Activated CD4-positive, CD25-positive, alpha-beta regulatory T cell (primary cell): ENCODE measurements around the gene OR6C70.
"Not testable (repeated sequence)": the region's sequence is repeated elsewhere in the genome, so short reads cannot be mapped to it uniquely, and the experiment has no call there.

Source experiments
- DNase-seq, 4 experiments: peaks; one replicate each; lab custom pipeline; 2025; lab: John Stamatoyannopoulos, UW

Gene OR6C70

DNA sequence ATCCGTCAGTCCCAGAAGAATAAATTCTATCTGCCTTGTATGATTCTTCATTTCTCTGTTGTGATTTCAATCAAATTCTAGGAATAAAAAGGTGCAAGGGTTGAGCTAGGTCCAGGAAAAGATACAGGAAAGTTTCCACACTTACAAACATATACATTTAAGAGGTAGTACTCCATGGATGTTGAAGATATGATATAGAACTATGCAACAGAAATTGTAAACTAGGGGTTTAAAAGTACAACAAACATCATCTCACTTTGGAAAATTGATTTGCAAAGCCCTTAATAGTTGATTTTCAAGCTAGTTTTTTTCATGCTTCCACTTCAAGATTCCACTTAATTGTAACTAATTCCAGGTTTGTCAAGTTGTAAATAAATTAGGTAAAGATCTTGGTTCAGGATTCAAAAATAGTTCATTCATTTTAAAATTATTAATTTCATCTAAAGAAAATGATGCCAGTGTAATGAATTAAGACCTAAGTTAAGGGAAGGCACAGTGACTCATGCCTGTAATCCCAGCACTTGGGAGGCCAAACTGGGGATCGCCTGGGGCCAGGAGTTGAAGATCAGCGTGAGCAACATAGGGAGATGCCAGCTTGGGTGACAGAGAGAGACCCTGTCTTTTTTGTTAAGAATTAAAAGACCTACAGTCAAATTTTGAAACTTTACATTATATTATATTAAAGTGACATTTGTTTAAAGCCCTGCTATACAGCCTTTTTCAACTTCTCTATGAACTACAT is at the start of gene OR6C70:
OR6C70 (minus strand) TSS at position 51 of the 742 bp plus-strand sequence; CDS start at position 51, 0 bp downstream.
- no peak for DNase-seq

DNA sequence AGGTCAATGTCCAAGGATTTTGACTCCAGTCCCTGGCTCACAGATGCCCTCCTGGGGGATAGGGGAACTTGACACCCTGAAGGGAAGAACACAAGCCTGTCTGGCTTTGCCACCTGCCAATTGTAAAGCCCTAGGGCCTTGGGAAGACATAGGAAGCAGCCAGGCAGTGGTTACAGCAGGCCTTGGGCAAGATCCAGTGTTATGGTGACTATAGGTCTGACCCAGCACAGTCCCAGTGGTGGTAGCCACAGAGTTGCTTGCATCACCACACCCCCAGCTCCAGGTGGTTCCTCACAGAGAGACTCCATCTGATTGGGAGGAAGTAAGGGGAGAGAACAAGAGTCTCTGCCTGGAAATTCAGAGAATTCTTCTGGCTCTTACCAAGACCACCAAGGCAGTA is 46.5 kb upstream of the OR6C70 start:
- DNase-seq: no peak

DNA sequence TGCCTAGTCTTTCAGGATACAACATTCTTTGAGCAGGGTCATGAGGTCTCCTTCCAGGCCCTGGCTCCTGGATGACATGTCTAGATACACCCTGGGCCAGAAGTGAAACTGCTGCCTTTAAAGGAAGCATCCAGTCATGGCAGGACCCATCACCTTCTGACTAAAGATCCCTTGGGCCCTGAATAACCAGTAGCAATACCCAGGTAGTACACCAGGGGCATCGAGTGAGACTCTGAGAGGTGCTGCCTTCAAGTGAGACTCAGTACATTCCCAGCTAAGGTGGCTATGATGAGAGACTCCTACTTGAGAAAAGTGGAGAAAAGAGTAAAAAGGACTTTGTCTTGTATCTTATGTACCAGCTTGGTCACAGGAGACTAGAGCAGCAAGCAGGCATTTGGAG is 45.8 kb upstream of the OR6C70 start:
- no peak for DNase-seq

DNA sequence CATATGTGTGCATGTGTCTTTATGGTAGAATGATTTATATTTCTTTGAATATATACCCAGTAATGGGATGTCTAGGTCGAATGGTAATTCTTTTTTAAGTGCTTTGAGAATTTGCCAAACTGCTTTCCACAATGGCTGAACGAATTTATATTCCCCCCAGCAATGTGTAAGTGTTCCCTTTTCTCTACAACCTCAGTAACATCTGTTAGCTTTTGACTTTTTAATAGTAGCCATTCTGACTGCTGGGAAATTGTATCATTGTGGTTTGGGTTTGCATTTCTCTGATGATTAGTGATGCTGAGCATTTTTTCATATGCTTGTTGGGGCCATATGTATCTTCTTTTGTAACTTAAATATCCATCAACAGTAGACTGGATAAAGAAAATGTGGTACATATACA is 31.7 kb upstream of the OR6C70 start:
- no peak for DNase-seq

DNA sequence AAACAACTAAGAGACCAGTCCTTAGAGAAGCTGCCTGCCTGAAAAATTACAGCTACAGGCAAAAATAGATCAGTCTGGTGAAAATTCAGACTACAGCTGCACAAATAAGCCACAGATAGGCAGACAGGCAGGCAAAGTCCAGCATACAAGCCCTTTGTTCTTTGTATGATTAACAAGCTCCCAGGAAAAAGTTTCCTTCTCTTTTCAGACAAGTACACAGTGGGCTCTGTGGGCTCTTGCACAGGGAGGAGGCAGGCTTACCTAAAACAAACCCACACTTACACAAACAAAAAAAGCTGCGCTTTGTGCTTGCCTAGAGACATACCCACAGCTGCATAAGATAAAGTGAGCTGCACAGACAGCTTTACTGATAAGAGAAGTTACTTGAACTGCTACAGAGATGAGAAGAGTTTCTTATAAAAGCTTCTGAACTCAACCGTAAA is 29.9 kb upstream of the OR6C70 start:
- DNase-seq: no peak

DNA sequence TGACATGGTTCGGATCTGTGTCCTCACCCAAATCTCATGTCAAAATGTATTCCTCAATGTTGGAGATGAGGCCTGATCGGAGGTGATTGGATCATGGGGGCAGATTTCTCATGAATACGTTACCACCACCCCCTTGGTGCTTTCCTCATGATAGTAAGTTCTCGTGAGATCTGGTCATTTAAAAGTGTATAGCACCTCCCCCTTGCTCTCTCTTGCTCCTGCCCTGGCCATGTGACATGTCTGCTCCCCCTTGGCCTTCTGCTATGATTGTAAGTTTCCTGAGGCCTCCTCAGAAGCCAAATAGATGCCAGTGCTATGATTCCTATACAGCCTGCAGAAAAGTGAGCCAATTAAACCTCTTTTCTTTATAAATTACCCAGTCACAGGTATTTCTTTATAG is 29.3 kb upstream of the OR6C70 start:
- DNase-seq: no peak

DNA sequence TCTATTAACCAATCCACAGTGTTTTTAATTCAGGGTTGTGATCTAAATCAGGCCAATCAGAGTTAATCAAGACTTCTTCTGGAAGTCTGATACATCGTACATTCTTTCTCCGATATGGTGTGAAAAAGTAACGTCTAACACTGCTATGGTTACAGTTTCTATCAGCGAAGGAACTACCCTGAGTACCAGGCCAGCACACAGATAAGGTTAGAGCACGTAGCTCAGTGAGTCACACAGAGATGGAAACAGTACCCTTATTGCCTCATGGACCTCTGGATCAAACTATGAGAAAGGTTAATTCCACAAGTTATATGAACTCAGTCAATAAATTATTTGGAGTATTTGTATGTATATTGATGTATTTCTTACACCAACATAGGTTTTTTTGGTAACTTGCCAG is 25.6 kb upstream of the OR6C70 start:
- DNase-seq: no peak

DNA sequence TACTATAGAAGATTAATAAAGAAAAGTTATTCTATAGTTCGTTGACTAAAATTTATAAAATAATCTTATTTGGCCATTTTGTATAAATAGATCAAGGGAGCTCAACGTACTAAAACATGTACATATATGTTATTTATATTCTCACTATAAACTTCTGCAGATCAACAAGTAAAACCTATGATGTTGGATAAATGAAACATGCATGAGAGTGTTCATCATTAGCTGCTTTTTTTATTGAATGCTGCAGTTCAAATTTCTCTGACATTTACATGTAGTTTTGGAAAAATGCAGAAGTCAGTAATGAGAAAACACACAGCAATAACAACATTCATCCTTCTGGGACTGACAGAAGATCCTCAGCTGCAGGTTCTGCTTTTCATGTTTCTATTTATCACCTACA is 22.1 kb upstream of the OR6C70 start, which contains the start of gene OR6C68:
OR6C68 (plus strand) TSS at position 301 of the 400 bp plus-strand sequence; CDS start at position 301, 0 bp downstream.
- DNase-seq: no peak

DNA sequence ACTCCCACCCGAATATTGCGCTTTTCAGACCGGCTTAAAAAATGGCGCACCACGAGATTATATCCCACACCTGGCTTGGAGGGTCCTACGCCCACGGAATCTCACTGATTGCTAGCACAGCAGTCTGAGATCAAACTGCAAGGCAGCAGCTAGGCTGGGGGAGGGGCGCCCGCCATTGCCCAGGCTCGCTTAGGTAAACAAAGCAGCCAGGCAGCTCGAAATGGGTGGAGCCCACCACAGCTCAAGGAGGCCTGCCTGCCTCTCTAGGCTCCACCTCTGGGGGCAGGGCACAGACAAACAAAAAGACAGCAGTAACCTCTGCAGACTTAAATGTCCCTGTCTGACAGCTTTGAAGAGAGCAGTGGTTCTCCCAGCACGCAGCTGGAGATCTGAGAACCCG is 14.3 kb upstream of the OR6C70 start:
- DNase-seq: not testable (repeated sequence)

DNA sequence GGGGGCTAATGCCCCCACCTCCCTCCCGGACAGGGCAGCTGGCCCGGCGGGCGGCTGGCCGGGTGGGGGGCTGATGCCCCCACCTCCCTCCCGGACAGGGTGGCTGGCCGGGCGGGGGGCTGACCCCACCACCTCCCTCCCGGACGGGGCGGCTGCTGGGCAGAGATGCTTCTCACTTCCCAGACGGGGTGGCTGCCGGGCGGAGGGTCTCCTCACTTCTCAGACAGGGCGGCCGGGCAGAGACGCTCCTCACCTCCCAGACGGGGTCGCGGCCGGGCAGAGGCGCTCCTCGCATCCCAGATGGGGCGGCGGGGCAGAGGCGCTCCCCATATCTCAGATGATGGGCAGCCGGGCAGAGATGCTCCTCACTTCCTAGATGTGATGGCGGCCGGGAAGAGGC is 9.2 kb upstream of the OR6C70 start:
- not testable (repeated sequence) for DNase-seq

DNA sequence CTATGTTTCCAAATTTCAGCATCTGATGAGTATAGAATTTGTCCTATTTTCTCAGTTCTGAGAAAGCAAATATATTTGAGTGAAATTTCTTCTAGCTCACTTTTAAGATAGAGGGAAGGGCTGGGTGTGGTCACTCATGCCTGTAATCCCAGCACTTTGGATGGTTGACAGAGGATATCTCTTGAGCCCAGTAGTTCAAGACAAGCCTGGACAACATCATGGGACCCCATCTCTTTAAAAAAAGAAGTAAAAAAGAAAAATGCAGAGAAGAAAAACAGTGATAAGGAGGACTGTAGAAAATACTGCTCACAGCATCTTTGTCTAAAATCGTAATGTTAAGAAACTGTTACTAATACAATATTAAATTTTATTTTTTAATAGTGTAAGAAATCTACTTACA is 2.3 kb upstream of the OR6C70 start:
- no peak for DNase-seq

DNA sequence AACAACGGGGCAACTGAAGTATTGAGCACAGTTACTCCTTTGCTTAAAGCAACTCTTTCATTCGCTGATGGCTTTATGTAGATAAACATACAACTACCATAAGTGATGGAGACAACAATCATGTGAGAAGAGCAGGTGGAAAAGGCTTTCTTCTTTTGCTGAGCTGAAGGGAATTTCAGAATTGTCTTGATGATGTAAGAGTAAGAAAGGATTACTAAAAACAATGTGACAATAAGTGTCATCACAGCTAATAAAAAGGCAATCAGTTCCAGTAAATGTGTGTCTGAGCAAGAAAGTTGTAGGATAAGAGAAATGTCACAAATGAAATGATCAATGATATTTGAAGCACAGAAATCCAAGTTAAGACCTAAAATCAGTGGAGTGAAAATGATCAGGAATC is 647 bp downstream of the OR6C70 start:
- no peak for DNase-seq

DNA sequence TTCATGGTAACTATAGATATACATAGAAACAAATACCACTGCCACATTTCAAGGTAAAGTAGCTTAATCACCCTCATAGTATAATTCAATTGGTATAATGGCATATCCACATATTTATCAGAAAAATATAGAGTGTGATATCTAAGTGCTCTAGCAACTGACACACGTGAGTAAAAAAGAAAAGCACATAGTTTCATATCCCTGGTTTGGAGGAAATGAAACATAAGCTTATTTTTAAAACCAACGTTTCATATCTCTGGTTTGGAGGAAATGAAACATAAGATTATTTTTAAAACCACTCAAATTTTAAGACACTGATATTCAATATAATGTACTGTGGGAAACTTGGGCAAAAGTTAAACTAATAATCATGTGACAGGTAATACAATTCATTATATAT is 2.1 kb downstream of the OR6C70 start:
- DNase-seq: no peak

DNA sequence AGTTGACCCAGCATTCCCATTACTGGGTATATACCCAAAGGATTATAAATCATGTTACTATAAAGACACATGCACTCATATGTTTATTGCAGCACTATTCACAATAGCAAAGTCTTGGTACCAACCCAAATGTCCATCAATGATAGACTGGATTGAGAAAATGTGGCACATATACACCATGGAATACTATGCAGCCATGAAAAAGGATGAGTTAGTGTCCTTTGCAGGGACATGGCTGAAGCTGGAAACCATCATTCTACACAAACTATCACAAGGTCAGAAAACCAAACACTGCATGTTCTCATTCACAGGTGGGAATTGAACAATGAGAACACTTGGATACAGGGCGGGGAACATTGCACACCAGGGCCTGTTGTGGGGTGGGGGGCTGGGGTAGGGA is 5.0 kb downstream of the OR6C70 start:
- DNase-seq: not testable (repeated sequence)

DNA sequence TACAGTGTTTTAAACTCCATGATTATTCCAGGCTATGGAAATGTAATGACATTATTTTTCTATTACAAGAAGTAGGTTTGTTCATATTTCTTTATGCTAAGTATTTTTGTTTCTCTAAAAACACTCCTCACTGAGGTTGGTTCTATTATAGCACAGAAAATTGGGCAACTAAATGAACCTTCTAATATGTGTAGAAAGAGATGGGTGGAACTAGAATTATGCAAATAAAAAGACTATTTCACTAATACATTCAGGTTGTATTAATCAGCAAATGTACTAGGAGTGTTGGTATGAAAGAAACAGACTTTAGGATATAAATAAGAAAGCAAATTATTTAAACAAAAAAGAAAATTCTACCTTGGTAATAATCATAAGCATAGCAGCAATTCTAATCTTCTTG is 21.1 kb downstream of the OR6C70 start:
- DNase-seq: no peak

DNA sequence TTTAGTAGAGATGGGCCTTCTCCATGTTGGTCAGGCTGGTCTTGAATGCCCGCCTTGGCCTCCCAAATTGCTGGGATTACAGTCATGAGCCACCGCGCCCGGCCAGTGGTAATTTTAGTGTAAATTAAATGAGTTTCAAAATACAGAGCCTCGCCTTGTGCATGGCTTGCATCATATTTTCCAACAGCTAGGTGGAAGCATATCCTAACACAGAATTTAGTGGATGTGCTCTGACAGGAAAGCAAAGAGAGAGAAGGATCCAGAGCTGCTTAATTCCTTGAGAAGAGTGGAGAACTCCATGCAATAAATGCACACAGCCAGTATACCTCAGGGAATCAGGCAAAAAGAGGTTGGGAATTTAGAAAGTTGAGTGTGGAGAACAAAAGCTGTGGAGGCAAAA is 23.6 kb downstream of the OR6C70 start:
- DNase-seq: no peak

DNA sequence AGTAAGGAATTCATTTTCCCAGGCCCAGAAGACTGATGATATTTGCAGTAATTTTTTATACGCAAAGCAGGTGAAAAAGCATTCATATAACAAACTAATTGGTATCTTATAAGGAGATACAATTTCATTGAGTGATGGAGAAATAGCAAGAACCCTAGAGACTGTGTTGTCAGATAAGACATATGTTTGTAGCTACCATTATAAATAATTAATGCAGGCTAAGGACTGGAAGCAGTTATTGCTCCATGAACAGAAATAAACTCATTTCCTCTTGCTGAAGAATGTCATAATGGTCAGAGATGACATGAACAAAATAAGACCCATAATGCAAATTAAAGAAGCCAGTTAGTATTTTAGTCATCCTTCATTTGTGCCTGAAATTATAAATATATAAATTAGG is 24.6 kb downstream of the OR6C70 start:
- DNase-seq: no peak

DNA sequence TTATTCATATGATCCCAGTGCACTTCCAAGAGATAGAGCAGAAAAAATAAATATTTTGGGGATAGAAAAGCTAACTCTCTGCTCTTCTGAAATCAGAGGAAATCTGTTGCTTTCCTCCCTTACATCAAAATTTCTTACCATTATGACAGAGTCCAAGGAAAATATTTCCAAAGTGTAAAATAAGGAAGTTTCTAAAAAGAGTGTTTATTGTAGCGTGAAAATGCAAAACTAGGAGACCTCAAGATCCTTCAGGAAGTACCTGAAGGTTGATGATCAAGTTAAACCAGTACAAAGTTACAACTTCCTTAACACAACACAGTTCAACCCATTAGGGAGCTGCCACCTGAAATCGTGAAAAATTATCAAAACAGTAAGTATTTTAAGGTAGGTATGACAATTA is 26.2 kb downstream of the OR6C70 start, which contains the start of gene OR6C2:
OR6C2 (plus strand) TSS at position 301 of the 400 bp plus-strand sequence. CDS start 8,138 bp downstream, outside the sequence.
- DNase-seq: no peak

DNA sequence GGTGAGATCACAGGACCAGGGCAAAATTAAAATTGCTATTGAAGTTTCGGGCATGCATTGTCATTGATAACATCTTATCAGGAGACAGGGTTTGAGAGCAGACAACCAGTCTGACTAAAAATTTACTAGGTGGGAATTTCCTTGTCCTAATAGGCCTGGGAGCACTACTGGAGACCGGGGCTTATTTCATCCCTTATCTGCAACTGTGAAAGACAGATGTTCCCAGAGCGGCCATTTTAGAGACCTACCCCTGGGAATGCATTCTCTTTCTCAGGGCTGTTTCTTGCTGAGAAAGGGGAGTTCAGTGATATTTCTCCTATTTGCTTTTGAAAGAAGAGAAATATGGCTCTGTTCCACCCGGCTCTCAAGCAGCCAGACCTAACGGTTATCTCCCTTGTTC is 28.7 kb downstream of the OR6C70 start:
- DNase-seq: not testable (repeated sequence)

DNA sequence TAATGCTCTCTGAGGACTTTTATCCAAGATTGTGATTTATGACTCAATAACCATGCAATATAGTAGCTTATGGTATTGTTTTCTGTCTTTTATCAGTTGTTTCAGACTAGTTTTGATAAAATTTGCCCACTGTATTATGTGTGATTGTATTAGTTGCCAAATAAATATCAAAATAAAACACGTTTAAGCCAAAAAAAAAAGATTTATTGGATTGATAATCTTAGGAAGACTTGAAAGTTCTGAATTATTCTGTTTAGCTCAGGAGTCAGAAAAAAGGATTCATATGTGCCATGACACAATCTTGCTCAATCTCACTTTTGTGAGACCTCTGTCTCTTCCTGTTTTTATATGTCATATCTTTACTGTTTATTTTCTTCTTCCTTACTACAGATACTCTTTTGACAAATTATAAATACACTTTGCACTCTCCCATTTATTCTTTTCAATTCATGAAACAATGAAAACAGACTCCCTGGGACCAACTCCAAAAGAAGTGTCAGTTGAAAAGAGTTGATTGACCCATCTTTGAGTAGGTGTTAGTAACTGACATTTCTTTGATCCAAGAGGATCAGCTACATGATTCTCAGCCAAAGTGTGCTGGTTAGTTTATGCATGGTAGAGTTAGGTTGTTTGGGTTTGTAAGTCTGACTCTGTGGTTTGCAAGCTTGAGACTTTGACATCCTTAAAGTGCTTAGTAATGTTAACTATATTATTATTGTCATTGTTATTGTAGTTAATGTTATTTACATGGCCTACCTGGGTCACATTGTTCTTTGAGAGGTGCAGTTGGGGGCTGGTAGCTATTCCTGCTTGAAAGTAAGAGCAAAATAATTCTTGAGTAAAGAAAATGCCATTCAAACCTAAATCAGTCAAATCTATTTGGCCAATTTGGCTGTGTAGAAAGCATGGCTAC is 41.4 kb downstream of the OR6C70 start:
- no peak for DNase-seq

DNA sequence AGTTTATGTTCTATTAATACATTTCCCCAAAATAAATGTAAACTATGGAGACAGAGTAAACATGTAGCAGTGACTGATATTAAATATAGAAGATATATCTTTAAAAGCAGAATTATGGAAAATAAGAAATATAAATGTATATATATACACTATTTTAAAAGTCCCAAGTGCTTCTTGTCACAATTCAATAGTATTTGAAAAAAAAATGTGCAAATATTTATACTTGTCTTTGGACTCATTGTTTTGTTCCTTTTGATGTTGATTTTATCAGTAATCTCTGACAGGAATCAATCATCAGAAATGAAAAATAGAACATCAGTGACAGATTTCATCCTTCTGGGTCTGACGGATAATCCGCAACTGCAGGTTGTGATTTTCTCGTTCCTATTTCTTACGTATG is 44.0 kb downstream of the OR6C70 start, which contains the start of gene OR6C76:
OR6C76 (plus strand) TSS at position 301 of the 400 bp plus-strand sequence; CDS start at position 301, 0 bp downstream.
- no peak for DNase-seq

DNA sequence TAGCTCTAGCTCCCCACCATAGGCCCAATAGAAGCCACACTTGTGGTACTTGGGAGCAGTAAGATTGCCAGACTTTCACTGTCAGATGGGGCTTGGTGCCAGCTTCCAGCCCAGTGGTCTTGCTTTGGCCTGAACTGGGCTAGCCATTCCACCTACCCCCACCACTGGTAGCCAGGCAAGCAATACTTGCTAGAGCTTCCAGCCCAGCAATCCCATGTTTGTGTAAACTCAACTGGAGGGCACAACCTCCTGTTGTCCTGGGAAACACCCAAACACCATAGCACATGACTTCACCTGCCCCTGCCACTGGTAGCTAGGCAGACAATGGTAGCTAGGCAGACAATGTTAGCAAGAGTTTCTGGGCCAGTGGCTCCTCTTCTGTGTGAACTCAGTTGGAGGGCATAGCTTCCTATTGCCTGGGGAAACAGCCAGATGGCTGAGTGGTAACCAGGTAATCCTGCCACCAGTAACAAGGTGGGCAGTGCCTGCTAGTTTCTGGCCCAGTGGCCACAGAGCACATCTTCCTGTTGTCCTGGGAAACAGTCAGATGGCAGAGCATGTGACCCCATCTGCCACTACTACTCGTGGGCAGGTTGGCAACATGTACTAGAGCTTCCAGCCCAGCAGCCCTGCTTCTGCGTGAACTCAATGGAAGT is 49.5 kb downstream of the OR6C70 start:
- DNase-seq: no peak
